Lower leg skin (tissue), 4 donors: ENCODE results near the gene CADM1. TPM values are rescaled to one million over a fixed set of nuclear protein-coding genes. Genes with fewer than 3 reads are reported as not detected.

Experiments used
- DNase-seq, 2 donors: peaks; one replicate each; pipeline ENCODE4 v3.0.0-alpha.2; 2019; ENCODE audit warnings: low spot score in 2 of 2
- H3K4me3 ChIP-seq: fragments of 200-600 bp; sonication (generic); 2 replicates; pipeline ENCODE4 v1.5.1; 2017; ENCODE audit warnings: mild to moderate bottlenecking, low read depth; ENCODE audit not compliant: poor library complexity, severe bottlenecking
- CTCF ChIP-seq, 3 donors: fragments of 450-650 bp; IDR thresholded peaks; one replicate each; pipeline ENCODE4 v1.5.1; 2016; ENCODE audit warnings: antibody characterized with exemption in 3 of 3, mild to moderate bottlenecking in 3 of 3, moderate library complexity in 2 of 3
- POLR2A ChIP-seq, 2 donors: fragments of 450-650 bp; IDR thresholded peaks; one replicate each; pipeline ENCODE4 v1.6.1; 2016 to 2017; ENCODE audit warnings: antibody characterized with exemption in 2 of 2, mild to moderate bottlenecking in 1 of 2, moderate library complexity in 1 of 2
- WGBS, 2 donors: methylation state at CpG; one replicate each; pipeline ENCODE4 v1.1.5; 2018; 5-methylcytosine and 5-hydroxymethylcytosine counted together
- intact Hi-C: fragments of 100-400 bp; cut with DNase I; formaldehyde crosslinking; loops from one replicate; pipeline ENCODE4 v1.15.0; 2023; ENCODE audit warnings: low total_unique reads
- total RNA-seq, 4 donors: library from RNA; depleted of rRNA; stranded (reverse); fragments of >200 nt; gene quantifications; one replicate each; pipeline ENCODE4 v1.1.0, GENCODE V29; 2016

Gene CADM1
- total RNA-seq, 4 donors from 2014 or later = 9.4 to 21.4 (median 11.8) TPM

GRCh38 chr11:115249061-115249578, 255.1 kb downstream of the CADM1 start:
- intact Hi-C loops = loop anchor here (2.0 kb wide), 1 partner anchor 14 kb away; no protein-coding TSS in a partner anchor
- TF ChIP-seq CTCF (IDR thresholded peaks at IDR 0.05) (no peak), POLR2A (IDR thresholded peaks at IDR 0.05) (no peak)
- WGBS, 2 donors = 66 to 68% methylated on average over 4 of the region's 4 CpGs
- no peak for DNase-seq
- no peak overlapping the region for H3K4me3 ChIP-seq

- WGBS, 2 donors = 71 to 94% methylated on average over 1 of the region's 1 CpG
- intact Hi-C loops = loop anchor here (2.0 kb wide), 1 partner anchor 13 kb away; no protein-coding TSS in a partner anchor
- DNase-seq = no peak
- TF ChIP-seq CTCF (IDR thresholded peaks at IDR 0.05) (no peak), POLR2A (IDR thresholded peaks at IDR 0.05) (no peak)
- H3K4me3 ChIP-seq = no peak overlapping the region
Observed at GRCh38 chr11:115247953-115248352, 256.3 kb downstream of the CADM1 start.

- no peak overlapping the region for H3K4me3 ChIP-seq
- TF ChIP-seq POLR2A (IDR thresholded peaks at IDR 0.05) (no peak), CTCF (IDR thresholded peaks at IDR 0.05) (no peak)
- intact Hi-C loops = no loop called here
- no peak for DNase-seq
Observed at GRCh38 chr11:115247361-115247760, 256.9 kb downstream of the CADM1 start.

- WGBS, 2 donors = 70 to 79% methylated on average over 7 of the region's 7 CpGs
- intact Hi-C loops = no loop called here
- no peak overlapping the region for H3K4me3 ChIP-seq
- TF ChIP-seq POLR2A (IDR thresholded peaks at IDR 0.05) (no peak), CTCF (IDR thresholded peaks at IDR 0.05) (no peak)
- no peak for DNase-seq
Observed at GRCh38 chr11:115244758-115245157, 259.5 kb downstream of the CADM1 start.

GRCh38 chr11:115244296-115244695, 259.9 kb downstream of the CADM1 start:
- no peak for TF ChIP-seq CTCF (IDR thresholded peaks at IDR 0.05)
- no peak for TF ChIP-seq POLR2A (IDR thresholded peaks at IDR 0.05)
- no peak overlapping the region for H3K4me3 ChIP-seq
- intact Hi-C loops = no loop called here
- DNase-seq = no peak
- 78 to 82% methylated on average over 5 of the region's 5 CpGs for WGBS, 2 donors

- DNase-seq = no peak
- no peak for TF ChIP-seq POLR2A (IDR thresholded peaks at IDR 0.05)
- no peak for TF ChIP-seq CTCF (IDR thresholded peaks at IDR 0.05)
- intact Hi-C loops = no loop called here
- no peak overlapping the region for H3K4me3 ChIP-seq
- WGBS, 2 donors = 95 to 100% methylated on average over 1 of the region's 1 CpG
Observed at GRCh38 chr11:115242982-115243381, 261.2 kb downstream of the CADM1 start.
